Effector memory CD8-positive, alpha-beta T cell (primary cell): ENCODE data around the gene PLCL2.
A peak's percentile ranks its signal among the peaks of the same experiment; 100 is the strongest.

Source experiments
- ATAC-seq: fragments of 150-1000 bp; cut with Tn5 transposase; replicated peaks from 2 replicates; pipeline ENCODE4 v1.10.0; 2021; ENCODE audit warnings: mild to moderate bottlenecking, moderate library complexity
- DNase-seq, 3 experiments: peaks; one replicate each; pipeline ENCODE4 v3.0.0; 2021
- H3K27ac Mint-ChIP-seq, 2 donors: one replicate each; pipeline ENCODE4 v1.8.0; 2022; ENCODE audit warnings: mild to moderate bottlenecking in 2 of 2, mixed read lengths in 2 of 2, moderate library complexity in 2 of 2
- H3K27me3 Mint-ChIP-seq, 2 donors: one replicate each; pipeline ENCODE4 v1.8.0; 2022; ENCODE audit warnings: mixed read lengths in 2 of 2
- H3K36me3 Mint-ChIP-seq: one replicate; pipeline ENCODE4 v1.8.0; 2022; ENCODE audit warnings: mild to moderate bottlenecking, moderate library complexity, mixed read lengths; ENCODE audit not compliant: insufficient read depth
- H3K4me1 Mint-ChIP-seq, 2 donors: one replicate each; pipeline ENCODE4 v1.8.0; 2022; ENCODE audit warnings: low read depth in 2 of 2, mixed read lengths in 2 of 2
- H3K4me3 Mint-ChIP-seq, 2 donors: one replicate each; pipeline ENCODE4 v1.8.0; 2022; ENCODE audit warnings: mild to moderate bottlenecking in 2 of 2, mixed read lengths in 2 of 2, moderate library complexity in 2 of 2
- H3K9me3 Mint-ChIP-seq, 2 donors: one replicate each; pipeline ENCODE4 v1.8.0; 2022; ENCODE audit warnings: mixed read lengths in 2 of 2

Gene PLCL2

DNA sequence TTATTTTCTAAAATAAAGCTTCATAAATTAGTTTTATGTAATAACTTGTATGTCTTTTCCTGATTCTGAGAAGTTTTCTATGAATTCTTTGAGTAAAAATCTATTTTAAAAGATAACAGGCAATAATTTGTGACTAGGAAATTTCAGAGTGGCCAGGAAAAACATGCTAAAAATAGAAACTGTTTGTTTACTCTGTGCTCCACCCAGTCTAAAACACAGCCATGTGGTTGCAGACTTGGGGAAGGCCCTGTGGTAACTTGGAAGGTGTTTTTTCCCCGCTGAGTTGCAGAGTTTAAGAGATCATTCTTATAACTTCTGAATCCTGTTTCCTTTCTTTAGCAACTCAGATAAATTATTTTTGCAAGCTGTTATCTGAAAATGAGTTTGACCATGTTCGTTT lies 21.9 kb downstream of the PLCL2 start:
- no peak for DNase-seq
- H3K4me1 Mint-ChIP-seq, result peaks cover 57 to 67% of the 10 kb centered on the region in 2 donors
- no peaks in the 10 kb centered on the region for H3K9me3 Mint-ChIP-seq
- peak; percentile 64 for ATAC-seq
- H3K36me3 Mint-ChIP-seq, result peaks cover 7% of the 10 kb centered on the region
- H3K27me3 Mint-ChIP-seq, result no peaks in the 10 kb centered on the region
- peak overlapping the region in 1 of 2 donors; percentile 65 for H3K27ac Mint-ChIP-seq
- peak overlapping the region; percentile 25 to 57 for H3K4me3 Mint-ChIP-seq

DNA sequence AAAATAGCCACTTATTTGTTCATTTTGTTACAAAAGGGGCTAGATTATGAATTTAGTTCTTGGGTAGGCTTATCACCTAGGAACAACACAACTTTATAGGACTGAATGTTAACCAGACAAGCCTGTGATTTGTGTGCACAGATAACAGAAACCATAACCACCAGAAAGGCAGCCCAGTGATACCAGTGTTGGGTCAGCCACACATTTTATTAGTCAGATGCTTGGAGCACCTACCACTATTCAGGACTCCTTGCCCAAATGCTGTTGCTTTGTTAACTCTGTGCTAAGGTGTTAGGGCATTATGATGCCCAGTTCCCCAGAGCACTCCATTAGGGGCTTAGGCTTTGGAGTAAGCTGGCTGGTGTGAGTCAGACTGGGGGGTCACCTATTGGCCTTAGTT lies 22.5 kb downstream of the PLCL2 start:
- Mint-ChIP-seq H3K9me3 (no peaks in the 10 kb centered on the region), H3K4me1 (peaks cover 52 to 64% of the 10 kb centered on the region in 2 donors), H3K36me3 (peaks cover 7% of the 10 kb centered on the region), H3K27me3 (no peaks in the 10 kb centered on the region), H3K27ac (peak overlapping the region in 1 of 2 donors; percentile 65), H3K4me3 (peak overlapping the region; percentile 25 to 57)
- no peak for DNase-seq
- peak; percentile 30 for ATAC-seq

DNA sequence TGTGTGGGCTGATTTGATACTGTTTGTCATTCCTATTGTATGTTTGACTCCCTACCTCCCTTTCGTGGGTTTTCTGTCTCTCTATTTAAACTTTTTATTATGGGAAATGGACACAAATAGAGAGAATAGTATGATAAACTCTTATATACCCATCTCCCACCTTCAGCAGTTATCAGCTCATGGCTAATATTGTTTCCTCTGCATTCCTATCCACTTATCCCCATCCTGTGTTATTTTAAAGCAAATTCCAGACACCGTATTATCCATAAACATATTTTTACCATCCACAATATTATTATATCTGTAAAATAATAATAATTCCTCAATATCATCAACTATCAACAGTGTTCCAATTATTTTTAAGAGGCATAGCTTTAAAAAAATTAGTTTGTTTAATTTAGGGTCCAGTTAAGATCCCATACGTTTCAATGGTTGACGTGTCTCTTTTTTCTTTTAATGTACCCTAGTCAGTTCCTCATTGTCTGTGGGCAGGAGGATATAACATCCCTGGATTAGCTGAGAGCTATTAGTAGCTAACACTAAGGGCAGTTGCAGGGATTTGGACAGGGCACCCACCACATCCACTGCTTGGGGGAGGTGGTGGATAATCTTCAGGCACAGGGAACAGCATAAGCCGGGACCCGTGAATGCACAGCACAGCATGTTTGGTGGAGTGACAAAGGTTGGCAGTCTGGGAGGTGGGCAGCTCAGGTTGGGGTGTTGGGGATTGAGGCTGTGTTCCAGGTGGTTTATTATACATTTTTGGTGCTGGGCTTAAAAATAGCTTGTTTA lies 23.5 kb downstream of the PLCL2 start:
- DNase-seq, result no peak
- Mint-ChIP-seq H3K4me1 (peaks cover 54 to 65% of the 10 kb centered on the region in 2 donors), H3K27ac (peak overlapping the region; percentile 49 to 61), H3K27me3 (no peaks in the 10 kb centered on the region), H3K9me3 (no peaks in the 10 kb centered on the region), H3K36me3 (peaks cover 4% of the 10 kb centered on the region), H3K4me3 (peak overlapping the region in 1 of 2 donors; percentile 29)
- ATAC-seq, result no peak

DNA sequence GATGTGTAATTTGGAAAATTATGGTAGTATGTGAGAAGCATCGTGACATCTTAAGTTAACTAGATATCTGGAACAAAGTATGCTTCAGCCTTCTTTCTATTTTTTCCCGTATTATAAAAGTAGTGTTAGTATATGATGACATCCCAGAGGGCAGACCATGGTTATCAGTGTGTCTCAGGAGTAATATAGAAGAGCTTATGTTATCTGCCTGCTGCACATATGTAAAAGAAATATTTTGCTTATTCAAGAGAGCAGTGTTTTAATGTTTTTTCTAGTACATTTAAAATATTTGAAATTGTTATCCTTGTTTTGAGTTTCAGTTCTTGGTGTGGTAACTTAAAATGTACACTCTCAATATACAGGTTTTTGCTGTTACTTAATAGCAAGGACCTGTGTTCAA lies 24.1 kb downstream of the PLCL2 start:
- Mint-ChIP-seq H3K27me3 (no peaks in the 10 kb centered on the region), H3K27ac (peak overlapping the region in 1 of 2 donors; percentile 61), H3K9me3 (no peaks in the 10 kb centered on the region), H3K4me1 (peaks cover 49 to 64% of the 10 kb centered on the region in 2 donors), H3K36me3 (peaks cover 4% of the 10 kb centered on the region), H3K4me3 (peak overlapping the region in 1 of 2 donors; percentile 29)
- ATAC-seq (no peak), DNase-seq (no peak)

DNA sequence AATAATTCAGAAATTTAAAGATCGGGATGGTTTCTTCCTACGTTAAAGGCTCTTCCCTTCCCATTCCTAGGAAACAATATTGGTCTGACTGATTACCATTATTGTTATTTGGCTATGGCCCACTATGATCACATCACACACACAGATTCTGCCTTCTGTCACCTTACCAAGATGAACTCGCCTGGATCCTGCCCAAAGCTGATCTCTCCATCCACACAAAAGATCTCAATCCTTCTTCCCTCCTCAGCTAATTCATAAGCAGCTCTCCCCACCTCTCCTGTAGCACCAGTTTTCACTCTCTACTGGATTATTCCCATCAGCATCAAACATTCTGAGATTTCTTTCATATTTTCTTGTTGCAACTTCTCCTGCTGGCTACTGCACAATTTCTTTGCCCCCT lies 25.0 kb downstream of the PLCL2 start:
- Mint-ChIP-seq H3K4me3 (no peak overlapping the region), H3K36me3 (peaks cover 4% of the 10 kb centered on the region), H3K4me1 (peaks cover 42 to 58% of the 10 kb centered on the region in 2 donors), H3K9me3 (no peaks in the 10 kb centered on the region), H3K27ac (peak overlapping the region; percentile 42 to 47), H3K27me3 (no peaks in the 10 kb centered on the region)
- ATAC-seq (no peak), DNase-seq (no peak)

DNA sequence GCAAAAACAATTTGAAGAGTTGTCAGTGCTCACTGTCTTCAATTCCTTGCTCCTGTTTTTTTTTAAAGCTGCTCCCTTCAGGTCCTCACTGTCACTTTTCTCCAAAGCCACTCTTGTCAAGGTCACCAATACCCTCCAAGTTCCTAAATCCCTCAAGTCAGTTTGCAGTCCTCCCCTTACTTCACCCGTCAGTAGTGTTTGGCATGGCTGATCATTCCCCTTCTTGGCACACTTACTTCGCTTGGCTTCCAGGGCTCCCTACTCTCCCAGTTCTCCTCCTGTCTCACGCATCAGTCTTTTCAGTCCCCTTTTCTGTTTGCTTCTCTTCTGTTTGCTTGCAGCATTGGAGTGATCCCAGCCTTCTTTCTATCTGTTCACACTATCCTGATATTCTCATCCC lies 25.5 kb downstream of the PLCL2 start:
- DNase-seq (no peak), ATAC-seq (no peak)
- H3K36me3 Mint-ChIP-seq, result peaks cover 4% of the 10 kb centered on the region
- no peaks in the 10 kb centered on the region for H3K9me3 Mint-ChIP-seq
- peak overlapping the region; percentile 42 to 47 for H3K27ac Mint-ChIP-seq
- peaks cover 40 to 54% of the 10 kb centered on the region in 2 donors for H3K4me1 Mint-ChIP-seq
- H3K27me3 Mint-ChIP-seq, result no peaks in the 10 kb centered on the region
- H3K4me3 Mint-ChIP-seq, result no peak overlapping the region

DNA sequence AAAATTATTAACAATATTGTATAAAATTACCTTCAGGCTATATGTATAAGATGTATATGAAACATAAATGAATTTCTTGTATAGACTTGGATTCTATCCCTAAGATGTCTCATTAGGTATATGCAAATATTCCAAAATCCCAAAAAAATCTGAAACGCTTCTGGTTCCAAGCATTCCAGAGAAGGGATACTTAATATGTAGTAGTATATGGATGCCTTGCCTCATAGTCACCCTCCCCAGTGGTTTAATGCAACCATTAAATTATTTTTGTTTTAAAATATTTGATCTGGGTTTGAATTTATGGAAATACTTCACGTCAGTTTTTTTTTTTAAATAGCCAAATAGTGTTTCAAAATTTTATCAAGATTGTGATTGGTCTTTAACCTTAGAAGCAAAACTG lies 27.2 kb downstream of the PLCL2 start:
- Mint-ChIP-seq H3K27ac (no peak overlapping the region), H3K9me3 (no peaks in the 10 kb centered on the region), H3K36me3 (peaks cover 4% of the 10 kb centered on the region), H3K4me3 (no peak overlapping the region), H3K27me3 (no peaks in the 10 kb centered on the region), H3K4me1 (peaks cover 41 to 63% of the 10 kb centered on the region in 2 donors)
- no peak for ATAC-seq
- DNase-seq, result no peak

DNA sequence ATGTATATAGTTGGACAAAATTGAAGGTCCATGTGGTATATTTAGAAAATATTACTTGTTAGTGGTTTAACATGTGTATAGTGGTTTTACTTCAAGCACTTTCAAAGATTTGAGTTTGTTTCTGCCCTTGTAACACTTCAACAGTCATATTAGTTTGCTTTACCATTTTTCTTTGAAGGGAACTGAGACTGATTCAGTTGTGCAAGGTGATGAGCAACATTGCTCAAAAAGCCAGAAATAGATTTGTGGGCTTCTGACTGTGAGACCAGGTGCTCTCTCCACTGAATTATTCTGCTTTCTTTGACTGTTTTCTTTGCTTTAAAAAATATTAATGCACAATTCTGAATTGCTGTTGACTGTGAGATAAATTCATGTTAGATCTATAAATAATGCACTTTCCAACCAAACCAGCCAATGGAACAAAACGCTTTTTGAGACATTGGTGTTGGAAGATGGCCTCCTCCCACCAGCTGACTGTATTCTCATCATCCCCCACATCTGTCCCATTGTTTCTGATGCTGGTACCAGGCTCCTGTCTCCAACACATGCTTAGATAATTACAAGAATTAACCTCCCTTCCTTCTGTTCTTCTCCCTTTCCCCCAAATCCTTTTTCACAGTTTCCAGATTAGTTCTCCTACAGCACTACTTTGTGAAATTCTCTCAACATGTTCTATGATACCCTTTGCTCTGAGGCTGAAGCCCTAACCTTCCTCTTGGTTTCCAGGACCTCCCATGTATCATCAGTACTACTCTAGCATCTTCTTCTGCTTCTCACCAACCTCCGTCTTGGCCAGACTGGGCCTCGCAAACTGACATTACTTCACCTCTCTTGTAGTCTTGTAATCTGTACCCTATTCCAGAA lies 27.9 kb downstream of the PLCL2 start:
- Mint-ChIP-seq H3K36me3 (peaks cover 4% of the 10 kb centered on the region), H3K4me3 (peak overlapping the region; percentile 14 to 20), H3K27ac (peak overlapping the region; percentile 1 to 36), H3K4me1 (peaks cover 48 to 66% of the 10 kb centered on the region in 2 donors), H3K9me3 (no peaks in the 10 kb centered on the region), H3K27me3 (no peaks in the 10 kb centered on the region)
- ATAC-seq, result peak; percentile 32
- no peak for DNase-seq

DNA sequence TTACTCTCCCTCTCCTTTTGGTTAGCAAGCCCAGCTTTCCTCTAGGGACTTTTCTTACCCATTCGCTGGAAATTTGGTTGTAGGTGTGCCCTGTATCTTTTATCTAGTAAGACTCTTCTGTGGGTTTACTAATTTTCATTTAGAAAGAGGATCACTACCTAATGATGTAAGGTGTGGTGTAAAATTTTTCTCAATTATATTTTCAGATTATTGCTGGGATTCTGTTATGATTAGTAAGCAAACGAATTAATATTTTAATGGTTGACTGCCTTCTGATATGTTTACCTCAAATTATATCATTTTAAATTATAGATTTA lies 28.5 kb downstream of the PLCL2 start:
- Mint-ChIP-seq H3K27ac (peak overlapping the region; percentile 1 to 36), H3K4me1 (peaks cover 48 to 67% of the 10 kb centered on the region in 2 donors), H3K36me3 (peaks cover 4% of the 10 kb centered on the region), H3K27me3 (no peaks in the 10 kb centered on the region), H3K9me3 (no peaks in the 10 kb centered on the region), H3K4me3 (peak overlapping the region; percentile 14 to 20)
- DNase-seq (no peak), ATAC-seq (no peak)

DNA sequence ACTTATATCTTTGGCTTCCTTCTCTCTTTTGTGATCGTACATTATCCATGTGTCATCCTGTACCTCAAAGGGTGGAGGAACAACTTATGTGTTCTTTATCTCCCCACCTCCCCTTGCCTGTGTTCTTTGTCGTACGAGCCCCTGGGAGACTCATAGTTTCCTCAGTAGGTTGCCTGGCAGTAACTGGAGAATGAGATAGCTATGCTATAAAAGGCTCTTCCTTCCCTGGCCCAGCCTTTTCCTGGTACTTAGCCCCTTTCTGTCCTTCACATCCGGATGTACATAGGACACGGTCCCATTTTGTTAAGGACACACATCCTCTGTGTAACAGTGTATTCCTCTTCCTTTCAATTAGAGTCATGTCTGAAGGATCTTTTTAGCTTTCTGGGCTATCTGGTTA lies 32.1 kb downstream of the PLCL2 start:
- H3K27me3 Mint-ChIP-seq, result no peaks in the 10 kb centered on the region
- peaks cover 40 to 66% of the 10 kb centered on the region in 2 donors for H3K4me1 Mint-ChIP-seq
- H3K9me3 Mint-ChIP-seq, result no peaks in the 10 kb centered on the region
- no peaks in the 10 kb centered on the region for H3K36me3 Mint-ChIP-seq
- H3K27ac Mint-ChIP-seq, result peak overlapping the region; percentile 19 to 25
- ATAC-seq, result no peak
- peak overlapping the region; percentile 2 to 36 for H3K4me3 Mint-ChIP-seq
- DNase-seq, result no peak

DNA sequence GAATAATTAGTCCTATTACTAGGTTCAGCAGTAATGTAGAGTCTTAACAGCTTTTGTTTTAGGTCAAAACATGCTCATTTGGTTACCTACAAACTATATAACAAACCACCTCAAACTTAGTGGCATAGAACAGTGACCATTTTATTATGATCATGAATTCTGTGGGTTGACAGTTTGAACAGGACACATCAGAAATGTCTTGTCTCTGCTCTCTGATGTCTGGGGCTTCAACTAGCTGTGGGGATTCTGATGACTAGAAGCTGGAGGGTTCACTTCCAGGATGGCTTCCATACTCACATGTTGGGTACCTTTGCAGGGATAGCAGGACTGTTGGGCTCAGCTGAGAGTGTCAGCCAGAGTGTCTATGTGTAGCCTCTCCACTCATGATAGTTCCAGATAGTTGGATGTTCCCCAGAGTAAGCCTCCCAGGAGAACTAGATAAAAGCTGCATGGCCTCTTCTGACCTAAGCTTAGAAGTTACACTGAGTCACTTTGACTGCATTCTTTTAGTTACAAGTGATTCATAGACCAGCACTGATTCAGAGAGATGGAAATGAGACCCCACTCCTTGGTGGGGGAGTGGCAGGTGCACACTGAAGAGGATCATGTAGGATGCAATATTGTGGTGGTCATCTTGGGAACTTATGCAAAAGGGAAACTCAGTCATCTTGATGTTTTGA lies 32.6 kb downstream of the PLCL2 start:
- no peaks in the 10 kb centered on the region for H3K27me3 Mint-ChIP-seq
- DNase-seq, result no peak
- H3K36me3 Mint-ChIP-seq, result no peaks in the 10 kb centered on the region
- H3K9me3 Mint-ChIP-seq, result no peaks in the 10 kb centered on the region
- H3K27ac Mint-ChIP-seq, result peak overlapping the region; percentile 25 to 60
- ATAC-seq, result no peak
- H3K4me1 Mint-ChIP-seq, result peaks cover 42 to 62% of the 10 kb centered on the region in 2 donors
- H3K4me3 Mint-ChIP-seq, result peak overlapping the region; percentile 2 to 36

DNA sequence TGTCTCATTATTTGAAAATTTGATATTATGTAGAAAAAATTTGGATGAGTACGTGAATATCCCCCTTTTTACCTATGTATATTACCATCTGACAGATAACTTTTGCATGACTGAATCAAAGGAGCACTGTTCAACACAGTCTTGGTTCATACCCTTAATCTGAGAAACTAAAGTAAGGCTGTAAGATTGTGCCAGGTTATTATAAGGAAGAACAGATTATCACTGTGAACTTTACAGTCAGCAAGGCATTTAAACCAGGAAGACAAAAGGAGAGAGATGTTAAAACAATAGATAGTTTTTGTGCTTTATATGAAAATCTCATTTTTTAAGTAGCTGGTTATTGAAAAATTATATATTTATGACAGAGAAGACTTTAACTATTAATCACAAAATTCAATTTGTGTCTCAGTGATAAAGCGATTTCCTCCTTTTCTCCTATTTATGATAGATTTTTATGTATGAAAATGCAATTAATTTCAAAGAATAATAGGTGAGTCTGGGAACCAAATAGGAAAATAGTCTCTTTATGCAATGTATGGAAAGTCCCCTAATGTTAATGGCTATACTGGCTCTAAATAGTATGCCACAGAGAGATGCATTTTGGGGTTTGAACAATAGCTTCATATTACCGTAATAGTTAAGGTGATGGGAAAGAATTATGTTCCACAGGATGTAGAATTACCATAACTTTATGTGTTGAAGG lies 33.4 kb downstream of the PLCL2 start:
- H3K4me1 Mint-ChIP-seq, result peaks cover 38 to 58% of the 10 kb centered on the region in 2 donors
- H3K4me3 Mint-ChIP-seq, result peak overlapping the region in 1 of 2 donors; percentile 36
- ATAC-seq (no peak), DNase-seq (no peak)
- H3K9me3 Mint-ChIP-seq, result no peaks in the 10 kb centered on the region
- no peaks in the 10 kb centered on the region for H3K36me3 Mint-ChIP-seq
- H3K27ac Mint-ChIP-seq, result peak overlapping the region in 1 of 2 donors; percentile 60
- no peaks in the 10 kb centered on the region for H3K27me3 Mint-ChIP-seq

DNA sequence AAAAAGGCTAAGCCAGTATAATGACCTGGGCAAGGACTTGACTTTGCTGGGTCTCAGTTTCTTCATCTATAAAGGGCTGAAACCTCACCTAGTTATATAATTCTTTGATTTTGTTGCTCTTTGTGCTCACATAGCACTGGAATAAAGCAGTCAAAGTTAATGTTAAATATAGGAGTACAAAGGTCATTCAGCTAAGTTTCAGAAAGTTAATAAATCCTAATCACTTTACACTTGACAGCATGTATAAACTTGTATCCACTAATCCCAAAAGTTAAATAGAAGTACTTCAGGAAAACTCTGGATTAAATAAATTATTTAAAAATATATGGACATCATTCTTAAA lies 33.9 kb downstream of the PLCL2 start:
- no peaks in the 10 kb centered on the region for H3K27me3 Mint-ChIP-seq
- H3K36me3 Mint-ChIP-seq, result no peaks in the 10 kb centered on the region
- H3K4me1 Mint-ChIP-seq, result peaks cover 41 to 61% of the 10 kb centered on the region in 2 donors
- H3K4me3 Mint-ChIP-seq, result no peak overlapping the region
- no peak overlapping the region for H3K27ac Mint-ChIP-seq
- no peaks in the 10 kb centered on the region for H3K9me3 Mint-ChIP-seq
- no peak for ATAC-seq
- no peak for DNase-seq
